GM18873 (cell line): ENCODE measurements around the gene CLTCL1.

Experiments used
- ATAC-seq: cut with Tn5 transposase; IDR thresholded peaks from one replicate; pipeline ENCODE4 v1.9.1; 2021; ENCODE audit warnings: mild to moderate bottlenecking, moderate library complexity, moderate number of reproducible peaks; ENCODE audit not compliant: unreplicated experiment, low FRiP score

Gene CLTCL1

GRCh38 chr22:19201130-19201868 is 90.2 kb downstream of the CLTCL1 start:
- ATAC-seq: no peak

GRCh38 chr22:19199479-19199878 is 92.0 kb downstream of the CLTCL1 start:
- no peak for ATAC-seq

GRCh38 chr22:19197997-19198865 is 93.3 kb downstream of the CLTCL1 start:
- ATAC-seq: no peak

GRCh38 chr22:19196841-19197612 is 94.5 kb downstream of the CLTCL1 start:
- no peak for ATAC-seq

- no peak for ATAC-seq
Observed at GRCh38 chr22:19195796-19196731, 95.5 kb downstream of the CLTCL1 start.

- no peak for ATAC-seq
Observed at GRCh38 chr22:19194766-19195536, 96.6 kb downstream of the CLTCL1 start.

- ATAC-seq: no peak
Observed at GRCh38 chr22:19193879-19194278, 97.6 kb downstream of the CLTCL1 start.

GRCh38 chr22:19187716-19188563 is 103.6 kb downstream of the CLTCL1 start:
- no peak for ATAC-seq

GRCh38 chr22:19184276-19184997 is 107.1 kb downstream of the CLTCL1 start:
- no peak for ATAC-seq

- ATAC-seq: no peak
Observed at GRCh38 chr22:19183216-19183615, 108.3 kb downstream of the CLTCL1 start.

GRCh38 chr22:19182472-19183157 is 108.9 kb downstream of the CLTCL1 start:
- ATAC-seq: no peak

- no peak for ATAC-seq
Observed at GRCh38 chr22:19181786-19182471, 109.6 kb downstream of the CLTCL1 start.

GRCh38 chr22:19180740-19181410 is 110.6 kb downstream of the CLTCL1 start:
- ATAC-seq: no peak

- no peak for ATAC-seq
Observed at GRCh38 chr22:19180234-19180633, 111.3 kb downstream of the CLTCL1 start.

- ATAC-seq: no peak
Observed at GRCh38 chr22:19179497-19180048, 111.9 kb downstream of the CLTCL1 start.
